Stimulated activated CD4-positive, alpha-beta T cell treated with anti-CD3 and anti-CD28 coated beads, Interleukin-2, amount 100 ng/mL, for 48 hours (primary cell): ENCODE results near the gene SCTR.

ENCODE experiments used
- DNase-seq, 2 donors: peaks; one replicate each; pipeline ENCODE4 v3.0.0-alpha.2; 2020

Gene SCTR

DNA sequence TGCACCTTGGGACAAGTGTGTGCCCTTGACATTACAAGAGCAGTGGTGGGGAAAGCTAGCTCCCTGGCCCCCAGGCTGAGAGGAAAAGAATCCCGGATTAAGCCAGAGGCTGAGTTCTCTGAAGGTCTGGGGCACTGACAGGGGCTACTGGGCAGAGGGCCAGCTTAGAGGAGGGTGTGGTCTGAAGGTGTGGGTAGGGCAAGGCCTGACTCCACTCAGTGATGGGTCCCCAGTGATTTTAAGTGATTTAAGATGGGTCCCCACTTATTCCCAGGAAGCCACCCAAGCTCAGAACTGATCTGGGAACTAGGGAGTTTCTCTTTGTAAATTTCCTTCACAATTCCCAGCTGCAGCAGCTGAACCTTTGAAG is 83.8 kb downstream of the SCTR start:
- no peak for DNase-seq

GRCh38 chr2:119439574-119440500 is 84.4 kb downstream of the SCTR start:
- no peak for DNase-seq

DNA sequence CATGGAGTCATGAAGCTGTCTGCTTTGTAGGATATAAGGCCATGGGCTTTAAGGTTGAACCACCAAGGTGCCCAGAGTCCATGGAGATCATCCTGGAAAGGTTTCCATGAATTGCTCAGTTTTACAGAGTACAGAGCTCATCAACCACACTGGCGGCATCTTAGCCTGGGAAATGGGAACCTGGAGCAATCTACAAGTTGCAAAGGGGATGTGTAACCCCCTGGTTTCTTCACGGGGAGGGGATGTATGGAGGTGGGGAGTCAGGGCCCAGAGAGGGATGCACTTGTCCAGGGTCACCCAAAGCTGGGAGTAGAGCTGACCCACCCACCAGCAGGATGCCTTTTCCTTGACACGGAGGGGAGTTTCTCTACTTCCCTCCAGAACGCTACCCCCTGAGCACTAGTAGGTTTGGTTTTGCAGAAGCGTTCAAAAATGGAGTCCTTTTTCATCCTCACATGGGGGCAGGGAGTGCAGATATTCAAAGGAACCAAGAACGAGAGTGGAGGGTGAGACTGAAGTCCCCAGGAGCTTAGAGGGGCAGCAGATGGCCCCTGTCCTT is 85.5 kb downstream of the SCTR start:
- DNase-seq = no peak

- no peak for DNase-seq
Observed at GRCh38 chr2:119438128-119438656, 86.1 kb downstream of the SCTR start.

- no peak for DNase-seq
Observed at GRCh38 chr2:119436993-119437772, 87.1 kb downstream of the SCTR start.

DNA sequence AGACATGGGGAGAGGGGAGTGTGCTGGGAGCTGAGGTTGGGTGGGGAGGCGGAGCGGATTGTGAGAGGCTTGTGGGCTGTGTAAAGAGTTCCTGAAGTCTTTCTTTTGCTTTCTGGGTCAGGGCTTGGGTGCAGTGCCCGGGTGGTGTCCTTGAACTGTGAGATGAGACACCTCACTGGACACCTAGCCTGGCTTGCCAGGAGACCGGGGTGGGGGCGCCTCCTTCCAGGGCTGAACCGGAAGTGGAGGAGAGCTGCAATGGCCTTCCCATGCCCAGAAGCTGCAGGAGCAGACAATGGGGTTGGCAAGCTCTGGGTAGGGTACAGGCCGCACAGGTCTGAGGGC is 88.4 kb downstream of the SCTR start:
- no peak for DNase-seq

DNA sequence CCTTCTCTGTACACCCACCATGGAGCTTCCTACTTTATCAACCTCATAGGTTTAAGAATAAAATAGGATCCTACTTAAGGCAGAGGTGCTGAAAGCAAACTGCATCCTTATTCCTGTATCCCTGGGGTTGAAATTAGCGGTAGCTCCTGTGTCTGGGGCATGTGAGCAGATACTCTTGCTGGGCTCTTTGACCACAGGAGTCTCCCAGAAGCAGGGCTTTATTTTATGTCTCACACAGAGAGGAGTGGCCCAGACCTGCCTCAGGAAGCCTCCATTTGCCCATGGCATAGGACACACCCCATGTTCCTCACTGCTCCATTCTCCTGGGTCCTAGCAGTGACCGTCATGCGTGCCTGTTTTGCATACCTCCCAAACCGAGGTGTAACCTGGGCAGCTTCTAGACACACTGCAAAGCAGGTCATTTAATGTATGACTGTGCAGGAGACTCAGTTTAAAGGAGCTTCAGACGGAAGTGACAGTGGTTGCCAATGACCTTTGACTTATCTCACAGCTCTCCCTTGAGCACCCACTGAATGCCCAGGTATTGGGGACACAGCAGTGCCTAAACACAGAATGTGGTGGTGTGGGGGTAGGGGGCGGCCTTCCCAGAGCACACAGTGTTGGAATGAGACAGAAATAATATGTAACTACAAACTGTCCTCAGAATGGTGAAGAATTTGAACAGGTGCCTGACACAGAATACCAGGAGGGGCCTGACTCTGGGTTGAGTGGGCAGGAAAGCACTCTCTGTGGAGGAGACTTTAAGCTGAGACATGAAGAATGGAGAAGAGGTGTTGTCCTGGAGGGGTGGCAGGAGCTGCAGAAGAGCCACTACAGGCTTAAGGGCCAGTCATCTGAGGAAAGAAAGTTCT is 89.0 kb downstream of the SCTR start:
- no peak for DNase-seq

DNA sequence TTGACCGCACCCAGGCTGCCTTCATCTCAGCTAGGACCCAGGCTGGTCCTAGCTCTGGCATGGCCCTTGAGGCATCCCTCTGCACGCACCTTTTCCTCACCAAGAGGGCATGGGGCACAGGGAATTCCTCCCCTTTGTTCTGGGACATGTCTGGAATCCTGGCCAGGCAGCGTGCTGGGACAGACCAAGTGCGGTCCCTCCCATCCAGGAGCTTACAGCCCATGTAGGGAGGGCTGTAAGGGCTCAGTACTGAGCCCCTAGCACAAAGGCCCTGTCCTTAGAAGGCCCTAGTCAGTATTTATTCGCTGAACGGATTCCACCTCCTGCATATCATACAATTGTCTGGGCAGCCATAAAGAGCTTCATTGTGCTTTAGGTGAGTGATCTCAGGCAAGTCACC is 89.6 kb downstream of the SCTR start:
- DNase-seq = no peak

- DNase-seq = no peak
Observed at GRCh38 chr2:119433636-119434327, 90.5 kb downstream of the SCTR start.

DNA sequence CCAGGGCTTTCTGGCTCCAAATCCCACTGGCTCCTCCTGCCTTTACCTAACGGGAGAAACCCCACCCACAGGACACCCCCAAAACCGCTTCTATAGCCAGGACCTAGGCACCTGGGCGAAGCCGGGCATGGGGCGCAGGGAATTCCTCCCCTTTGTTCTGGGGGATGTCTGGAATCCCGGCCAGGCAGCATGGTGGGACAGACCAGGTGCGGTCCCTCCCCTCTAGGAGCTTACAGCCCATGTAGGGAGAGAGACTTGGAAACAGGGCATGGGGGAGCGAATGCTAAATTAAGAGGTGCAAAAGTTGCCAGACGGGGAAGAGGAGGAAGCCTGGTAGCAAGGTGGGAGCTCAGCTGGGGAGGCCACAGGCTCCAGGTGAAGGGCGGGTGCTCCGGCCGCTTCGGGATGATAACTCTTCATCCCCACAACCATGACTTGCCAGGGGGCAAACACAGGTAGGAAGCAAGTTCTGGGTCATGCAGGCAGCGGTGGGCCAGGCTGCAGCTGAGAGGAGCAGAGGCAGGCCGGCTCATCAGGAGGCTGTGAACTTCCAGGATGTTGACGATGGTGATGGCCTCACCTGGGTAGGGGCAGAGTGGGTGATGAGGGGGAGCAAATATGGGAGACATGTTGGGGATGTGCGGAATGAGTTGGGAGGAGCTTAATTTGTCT is 91.3 kb downstream of the SCTR start:
- DNase-seq = no peak

- DNase-seq = no peak
Observed at GRCh38 chr2:119431976-119432850, 92.1 kb downstream of the SCTR start.

DNA sequence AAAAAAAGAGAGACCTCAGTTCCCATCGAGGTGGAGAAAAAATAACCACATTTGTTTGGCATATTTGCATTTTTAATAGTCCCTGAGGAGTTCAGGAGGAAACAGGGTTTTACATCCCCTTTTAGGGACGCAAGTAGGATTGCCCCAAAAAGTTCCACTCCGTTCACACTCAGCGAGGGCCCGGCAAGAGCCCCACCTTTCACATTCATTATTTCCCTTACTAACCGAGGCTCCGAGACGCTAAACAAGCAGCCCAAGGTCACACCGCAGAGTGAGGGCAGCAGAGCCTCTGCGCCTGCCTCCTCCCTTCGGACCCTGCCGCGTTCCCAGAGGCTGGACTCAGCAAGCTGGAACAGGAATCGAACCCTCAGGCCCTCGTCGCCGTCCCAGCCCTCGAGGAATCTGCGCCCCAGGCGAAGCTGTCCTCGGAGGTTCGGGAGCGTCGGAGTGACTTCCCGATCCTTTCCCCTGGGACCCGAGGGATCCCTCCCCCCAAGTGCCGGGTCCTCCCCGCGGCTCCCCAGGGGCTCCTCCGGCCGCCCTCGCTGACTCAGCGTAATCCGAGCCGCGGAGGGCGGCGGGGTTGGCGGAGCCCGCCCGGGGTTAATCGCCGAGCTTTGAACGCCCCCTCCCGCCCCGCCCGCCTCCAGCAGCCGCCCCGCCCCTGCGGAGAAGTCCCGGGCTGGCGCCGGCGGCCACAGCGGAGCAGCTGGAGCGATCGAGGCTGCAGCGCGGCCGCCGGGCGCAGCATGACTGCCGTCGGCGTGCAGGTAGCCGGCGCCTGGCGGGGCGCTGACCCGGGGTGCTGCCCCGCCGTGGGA is 92.9 kb downstream of the SCTR start, which contains the start of gene TMEM37:
Gene TMEM37 (plus strand): TSS at position 700 of the 821 bp plus-strand sequence. CDS start 50 bp downstream, at position 750.
- no peak for DNase-seq

DNA sequence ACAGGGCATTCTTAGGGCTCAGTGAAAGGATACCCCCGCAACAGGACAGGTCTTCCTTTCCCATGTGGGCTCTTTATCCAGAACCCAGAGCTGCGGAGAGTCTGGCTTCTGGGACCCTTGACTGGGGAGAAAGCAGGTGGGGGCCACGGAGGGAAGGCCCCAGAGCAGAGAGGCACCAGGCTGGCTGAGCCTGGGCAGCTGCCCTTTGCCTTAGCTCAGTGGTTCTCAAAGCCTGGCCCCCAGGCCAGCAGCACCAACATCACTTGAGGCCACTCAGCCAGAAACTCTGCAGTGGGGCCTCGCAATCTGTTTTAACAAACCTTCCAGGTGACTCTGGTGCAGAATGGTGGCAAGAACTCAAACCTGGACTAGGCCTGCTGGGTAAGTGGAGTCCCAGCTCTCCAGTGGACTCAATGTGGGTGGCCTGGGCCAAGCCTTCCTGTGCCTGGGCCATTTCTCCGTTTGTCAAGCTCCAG is 94.2 kb downstream of the SCTR start:
- no peak for DNase-seq

GRCh38 chr2:119429225-119429981 is 94.9 kb downstream of the SCTR start:
- no peak for DNase-seq

GRCh38 chr2:119428488-119429224 is 95.6 kb downstream of the SCTR start:
- DNase-seq = no peak

- no peak for DNase-seq
Observed at GRCh38 chr2:119427756-119428155, 96.5 kb downstream of the SCTR start.

- no peak for DNase-seq
Observed at GRCh38 chr2:119426801-119427395, 97.4 kb downstream of the SCTR start.
